Stimulated activated CD8-positive, alpha-beta memory T cell treated with anti-CD3 and anti-CD28 coated beads, Interleukin-4, amount 100 ng/mL, for 1 hour (primary cell): ENCODE data around the gene COLGALT1.

Source experiments
- DNase-seq, 2 donors: peaks; one replicate each; pipeline ENCODE4 v3.0.0-alpha.2; 2020; ENCODE audit warnings: low read depth in 2 of 2, low spot score in 1 of 2

COLGALT1 gene

GRCh38 chr19:17618936-17619335, 63.5 kb downstream of the COLGALT1 start:
- DNase-seq, result no peak

GRCh38 chr19:17620696-17621095, 65.2 kb downstream of the COLGALT1 start:
- no peak for DNase-seq

- DNase-seq, result no peak
These were observed 67.9 kb downstream of the COLGALT1 start for GRCh38 chr19:17623224-17623935.

- DNase-seq, result no peak
These were observed 69.0 kb downstream of the COLGALT1 start for GRCh38 chr19:17624314-17624991.

GRCh38 chr19:17625043-17625442, 69.6 kb downstream of the COLGALT1 start:
- no peak for DNase-seq

GRCh38 chr19:17625980-17626379, 70.5 kb downstream of the COLGALT1 start:
- DNase-seq, result no peak

GRCh38 chr19:17626456-17627015, 71.1 kb downstream of the COLGALT1 start:
- DNase-seq, result no peak

GRCh38 chr19:17627161-17627560, 71.7 kb downstream of the COLGALT1 start:
- no peak for DNase-seq

- DNase-seq, result no peak
These were observed 72.5 kb downstream of the COLGALT1 start for GRCh38 chr19:17627921-17628320.

- no peak for DNase-seq
These were observed 74.3 kb downstream of the COLGALT1 start for GRCh38 chr19:17629760-17630159.

GRCh38 chr19:17632577-17632976, 77.1 kb downstream of the COLGALT1 start:
- DNase-seq, result no peak
